TTC549 (cell line): Measurements from ENCODE around the gene M1AP.
"Not testable (repeated sequence)": the region's sequence is repeated elsewhere in the genome, so short reads cannot be mapped to it uniquely, and the experiment has no call there.

Experiments used
- FAIRE-seq: peaks from 2 replicates; lab custom pipeline; 2012; peaks lifted over from hg19 to GRCh38; lab: Jason Lieb, UNC

The M1AP gene

GRCh38 chr2:74564222-74564621 lies 83.9 kb downstream of the M1AP start:
- FAIRE-seq = no peak

DNA sequence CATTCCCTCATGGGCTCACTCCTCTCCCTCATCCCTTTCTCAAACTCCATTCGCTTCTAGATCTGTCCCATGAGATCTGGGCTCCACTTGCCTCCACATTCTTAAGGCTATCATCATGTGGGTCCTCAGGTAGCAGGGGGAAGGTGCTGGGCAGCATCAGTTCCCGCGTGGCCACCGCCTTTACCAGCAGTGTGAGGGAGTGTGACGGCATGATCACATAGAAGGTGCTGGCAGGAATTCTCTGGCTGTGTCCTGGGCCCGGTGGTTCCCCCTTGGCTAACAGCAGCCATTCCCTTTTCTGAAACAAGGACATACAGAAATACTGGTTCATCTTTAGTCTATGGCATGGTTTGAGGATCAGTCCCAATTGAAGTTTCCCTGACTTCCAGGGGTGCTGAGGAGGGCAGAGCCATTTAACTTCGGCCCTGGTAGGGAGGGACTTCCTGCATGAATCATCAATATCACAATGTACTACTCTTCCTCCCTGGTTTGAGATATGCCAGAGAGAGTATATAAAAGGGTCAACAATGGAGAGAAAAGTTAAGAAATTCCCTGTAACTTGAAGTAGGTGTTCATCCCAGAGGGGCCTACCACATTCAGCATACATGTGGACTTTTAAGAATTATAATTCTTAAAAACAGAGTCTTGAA lies 85.9 kb downstream of the M1AP start:
- no peak for FAIRE-seq

GRCh38 chr2:74561022-74561421 lies 87.1 kb downstream of the M1AP start:
- FAIRE-seq = not testable (repeated sequence)

DNA sequence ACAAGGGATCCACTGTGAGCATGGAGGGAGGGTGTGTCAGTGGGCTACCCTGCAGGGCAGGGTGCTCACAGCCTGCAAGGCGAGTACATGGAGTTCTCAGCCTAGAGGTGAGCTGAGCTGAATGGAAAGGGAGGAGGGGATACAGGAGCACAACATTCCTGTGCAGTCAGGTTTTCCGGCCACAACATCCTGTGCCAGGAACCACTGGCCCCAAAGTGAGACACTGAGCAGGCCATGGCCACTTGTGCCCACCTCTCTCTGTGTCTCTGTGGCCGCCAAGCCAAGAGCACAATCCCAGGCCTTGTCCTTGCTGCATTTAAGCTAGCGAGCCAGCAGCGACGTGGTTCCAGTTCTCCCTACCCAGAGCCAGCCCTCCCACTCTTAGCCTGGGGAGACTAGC lies 87.5 kb downstream of the M1AP start:
- no peak for FAIRE-seq

GRCh38 chr2:74559912-74560311 lies 88.2 kb downstream of the M1AP start:
- FAIRE-seq = no peak

GRCh38 chr2:74558284-74559230 lies 89.6 kb downstream of the M1AP start:
- FAIRE-seq = no peak

DNA sequence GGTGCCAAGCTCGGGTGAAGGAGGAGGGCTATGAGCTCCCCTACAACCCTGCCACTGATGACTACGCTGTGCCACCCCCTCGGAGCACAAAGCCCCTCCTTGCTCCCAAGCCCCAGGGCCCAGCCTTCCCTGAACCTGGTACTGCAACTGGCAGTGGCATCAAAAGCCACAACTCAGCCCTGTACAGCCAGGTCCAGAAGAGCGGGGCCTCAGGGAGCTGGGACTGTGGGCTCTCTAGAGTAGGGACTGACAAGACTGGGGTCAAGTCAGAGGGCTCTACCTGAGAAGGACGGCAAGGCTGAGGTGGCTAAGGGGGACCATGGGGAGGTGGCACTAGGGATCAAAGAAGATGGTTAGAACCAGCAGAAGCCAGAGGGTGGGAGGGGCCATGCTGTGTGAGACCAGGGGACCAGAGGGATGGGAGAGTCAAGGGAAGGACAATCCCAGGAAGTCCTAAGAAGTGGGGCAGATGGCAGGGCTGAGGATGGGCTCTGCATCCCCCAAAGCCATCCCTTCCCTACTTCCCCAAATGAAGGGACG lies 91.2 kb downstream of the M1AP start:
- no peak for FAIRE-seq

DNA sequence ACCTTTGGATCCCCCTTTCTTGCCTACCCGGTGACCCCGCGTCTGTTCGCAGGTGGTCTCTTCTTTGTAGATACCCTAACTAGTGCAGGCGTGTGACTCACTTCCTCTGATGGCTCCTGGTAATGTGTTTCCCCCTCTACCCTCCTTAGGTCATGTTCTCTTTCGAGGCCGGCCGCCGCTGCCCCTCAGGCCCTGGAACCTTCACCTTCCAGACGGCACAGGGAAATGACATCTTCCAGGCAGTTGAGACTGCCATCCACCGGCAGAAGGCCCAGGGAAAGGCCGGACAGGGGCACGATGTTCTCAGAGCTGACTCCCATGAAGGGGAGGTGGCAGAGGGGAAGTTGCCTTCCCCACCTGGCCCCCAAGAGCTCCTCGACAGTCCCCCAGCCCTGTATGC lies 92.0 kb downstream of the M1AP start:
- no peak for FAIRE-seq

GRCh38 chr2:74555610-74556103 lies 92.5 kb downstream of the M1AP start:
- no peak for FAIRE-seq

DNA sequence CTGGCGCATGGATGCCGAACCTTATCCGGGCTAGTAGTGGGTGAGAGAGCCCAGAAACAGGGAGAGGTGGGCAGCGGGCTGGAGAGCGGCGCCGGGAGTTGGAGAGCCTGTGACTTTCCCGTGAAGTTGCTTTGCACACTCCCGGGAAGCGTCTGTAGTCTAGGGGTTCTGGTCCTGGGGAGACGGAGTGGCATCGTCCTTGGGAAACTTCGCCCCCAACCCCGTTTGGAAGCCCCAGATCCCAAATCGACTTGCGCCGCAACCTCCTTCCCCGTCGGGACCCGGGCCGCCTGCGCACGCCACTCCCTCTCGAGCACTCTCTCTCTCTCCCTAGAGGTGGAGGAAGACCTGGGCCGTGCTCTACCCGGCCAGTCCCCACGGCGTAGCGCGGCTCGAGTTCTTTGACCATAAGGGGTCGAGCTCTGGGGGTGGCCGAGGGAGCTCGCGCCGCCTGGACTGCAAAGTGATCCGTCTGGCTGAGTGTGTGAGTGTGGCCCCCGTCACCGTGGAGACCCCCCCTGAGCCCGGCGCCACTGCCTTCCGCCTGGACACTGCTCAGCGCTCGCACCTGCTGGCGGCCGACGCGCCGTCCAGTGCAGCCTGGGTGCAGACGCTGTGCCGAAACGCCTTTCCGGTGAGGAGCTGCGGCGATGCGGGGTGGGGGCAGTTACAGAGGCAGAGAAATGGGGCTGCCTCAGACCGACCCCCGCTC lies 93.2 kb downstream of the M1AP start:
- FAIRE-seq = no peak

GRCh38 chr2:74553892-74554819 lies 94.0 kb downstream of the M1AP start, which contains the start of the genes DOK1 and LOXL3:
TSS of gene DOK1 (plus strand) at chr2:74554720. CDS start at chr2:74554755, 35 bp downstream.
TSS of gene LOXL3 (minus strand) at chr2:74553942. CDS start at chr2:74552634, 1,308 bp downstream.
- FAIRE-seq = no peak

DNA sequence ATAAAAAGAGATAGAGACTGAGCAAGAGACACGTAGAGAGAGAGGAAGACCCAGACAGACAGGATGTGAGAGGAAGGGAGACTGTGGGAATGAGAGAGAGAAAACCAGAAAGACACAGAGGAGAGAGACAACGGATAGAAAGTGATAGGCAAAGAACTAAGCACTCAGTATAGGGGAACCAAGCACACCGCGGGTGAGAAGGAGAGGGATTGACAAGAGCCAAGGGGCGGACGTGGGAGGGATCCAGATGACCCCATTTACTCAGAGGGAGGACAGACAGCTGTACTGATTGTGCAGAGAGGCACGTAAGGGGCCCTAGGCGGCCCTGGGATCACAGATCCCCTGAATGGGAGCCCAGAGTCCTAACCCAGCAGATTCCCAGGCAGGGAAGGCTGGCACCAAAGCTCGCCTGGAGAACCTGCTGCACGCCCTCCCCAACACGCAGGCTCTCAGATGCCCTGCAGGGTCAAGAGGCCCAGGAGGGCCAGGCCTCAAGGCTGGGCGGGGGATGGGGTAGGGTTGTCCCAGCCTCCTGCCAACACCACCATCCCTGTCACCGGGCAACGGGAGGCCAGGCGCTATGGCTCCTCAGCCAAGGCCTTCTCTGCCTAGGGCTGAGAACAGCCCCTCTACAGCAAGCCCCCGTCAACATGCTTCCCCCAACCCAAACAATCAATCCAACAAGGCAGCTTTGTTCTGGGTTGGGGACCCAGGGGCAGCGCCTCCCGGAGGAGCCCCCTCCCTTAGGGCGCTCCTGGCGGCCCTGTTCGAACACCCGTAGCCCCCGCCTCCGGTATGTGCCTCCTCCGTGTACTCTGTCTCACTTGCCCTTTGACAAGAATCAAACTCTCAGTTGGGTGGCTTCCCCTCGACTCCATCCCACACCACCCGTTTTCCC lies 95.0 kb downstream of the M1AP start:
- no peak for FAIRE-seq

GRCh38 chr2:74551942-74552913 lies 95.9 kb downstream of the M1AP start:
- no peak for FAIRE-seq

GRCh38 chr2:74551530-74551929 lies 96.6 kb downstream of the M1AP start:
- FAIRE-seq = no peak

GRCh38 chr2:74550231-74550630 lies 97.9 kb downstream of the M1AP start:
- no peak for FAIRE-seq

DNA sequence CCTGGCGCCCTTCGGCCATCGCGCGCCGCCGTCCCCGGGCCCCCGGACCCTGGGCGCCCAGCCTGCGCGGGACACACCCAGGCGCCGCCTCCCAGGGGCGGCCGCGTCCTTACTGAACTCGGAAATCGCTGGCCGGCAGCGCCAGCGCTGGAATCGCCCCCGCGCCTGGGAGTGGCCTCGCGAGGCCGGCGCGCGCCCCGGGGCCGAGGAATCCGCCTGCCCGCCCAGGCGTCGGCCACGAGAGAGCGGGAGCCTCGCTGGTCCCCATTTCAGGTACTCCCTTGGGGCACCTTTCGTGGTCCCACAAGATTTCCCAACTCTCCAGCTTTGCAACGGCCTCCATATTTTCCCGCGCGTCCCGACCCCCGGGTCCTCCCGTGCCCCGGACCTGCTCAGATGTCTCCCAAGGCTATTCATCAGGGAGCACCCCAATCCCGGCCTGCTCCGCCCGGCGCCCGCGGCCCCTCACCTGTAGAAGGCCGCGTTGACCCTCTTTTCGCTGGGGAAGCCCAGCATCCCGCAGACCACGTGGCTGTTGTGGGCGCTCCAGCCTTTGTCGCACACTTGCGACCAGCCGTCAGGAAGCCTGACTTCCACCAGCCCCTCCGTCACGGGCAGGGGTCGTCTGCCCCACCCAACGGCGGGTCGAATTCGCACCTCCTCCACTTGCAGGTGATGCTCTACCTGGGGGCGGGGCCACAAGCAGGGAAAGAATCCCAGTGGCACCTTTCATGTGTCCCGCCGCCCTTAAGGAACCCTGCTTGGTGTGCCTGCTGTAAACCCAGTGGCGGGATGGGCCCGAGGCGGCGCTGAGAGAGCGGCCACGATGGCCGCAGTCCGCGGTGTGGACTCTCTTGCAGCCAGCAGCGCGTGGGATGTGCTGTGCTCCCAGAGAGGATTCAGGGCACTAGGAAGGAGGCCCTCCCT lies 99.0 kb downstream of the M1AP start:
- no peak for FAIRE-seq

DNA sequence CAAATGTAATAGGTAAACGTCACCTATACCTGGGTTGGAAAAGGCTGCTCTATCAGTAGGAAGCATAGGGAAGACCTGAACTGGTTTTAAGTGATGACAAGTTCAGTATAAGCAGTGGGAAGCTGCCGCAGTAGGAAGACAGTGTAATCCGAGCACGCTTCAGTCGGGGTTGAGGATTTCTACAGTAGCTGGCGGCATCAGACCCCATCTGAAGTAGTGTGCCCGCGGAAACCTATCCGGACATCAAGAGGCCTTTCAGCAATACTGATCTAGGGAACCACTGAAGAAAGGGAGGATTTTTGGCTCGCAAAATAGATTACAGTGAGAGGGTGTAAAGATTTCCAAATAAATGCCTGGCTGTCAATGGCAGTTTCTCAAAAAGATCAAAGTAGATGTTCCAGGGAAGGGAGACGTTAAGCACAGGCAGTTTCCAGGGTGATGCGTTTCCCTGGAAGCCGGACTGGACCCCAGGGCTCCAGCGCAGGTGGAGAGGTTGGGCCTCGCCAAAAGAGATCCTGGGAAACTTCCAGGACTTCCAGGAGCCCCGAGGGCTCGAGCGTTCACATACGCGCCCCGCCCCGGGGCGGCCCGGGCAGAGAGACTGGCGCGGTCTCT lies 99.7 kb downstream of the M1AP start:
- no peak for FAIRE-seq
